Activated T-cell treated with anti-CD3 and anti-CD28 coated beads for 24 hours (primary cell): ENCODE data around the gene HOXD4.

ENCODE experiments used
- DNase-seq: peaks from one replicate; pipeline ENCODE4 v3.0.0-alpha.2; 2020; ENCODE audit warnings: low read depth

The HOXD4 gene

GRCh38 chr2:176114120-176114929, 37.0 kb upstream of the HOXD4 start:
- DNase-seq = no peak

- no peak for DNase-seq
Measured at GRCh38 chr2:176114930-176115625, 36.3 kb upstream of the HOXD4 start.

GRCh38 chr2:176115883-176116813, 35.2 kb upstream of the HOXD4 start, which contains the start of gene HOXD10:
Gene HOXD10, plus strand, starts transcription at chr2:176116778. Its CDS starts 56 bp downstream, at chr2:176116834.
- DNase-seq = no peak

- DNase-seq = no peak
Measured at GRCh38 chr2:176117162-176117822, 34.1 kb upstream of the HOXD4 start.

DNA sequence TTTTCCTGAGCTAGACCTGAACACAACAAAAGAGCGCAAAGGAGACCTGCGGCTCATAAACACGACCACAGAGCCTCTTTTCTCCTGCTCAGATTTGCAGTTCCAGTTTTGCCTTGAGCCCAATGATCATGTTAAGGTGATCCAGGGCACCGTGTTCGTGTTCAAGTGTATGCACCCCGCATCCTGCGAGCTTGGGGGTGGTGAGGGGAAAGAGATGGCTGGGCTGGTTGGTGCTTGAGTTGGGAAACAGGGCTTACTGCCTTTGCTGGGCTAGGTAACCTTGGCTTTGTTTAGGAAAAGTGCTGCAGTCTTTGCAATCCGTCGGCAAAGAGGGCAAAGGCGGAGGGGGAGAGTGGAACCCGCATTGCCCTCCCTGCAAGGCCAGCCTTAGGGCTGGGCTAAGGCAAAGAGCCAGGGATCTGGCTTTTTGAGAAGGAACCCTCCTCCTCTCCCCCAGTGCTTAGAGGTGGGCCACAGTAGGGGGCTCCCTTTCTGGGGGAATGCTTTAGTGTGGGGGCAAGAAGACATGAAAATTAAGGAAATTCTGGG, 33.5 kb upstream of the HOXD4 start:
- no peak for DNase-seq

DNA sequence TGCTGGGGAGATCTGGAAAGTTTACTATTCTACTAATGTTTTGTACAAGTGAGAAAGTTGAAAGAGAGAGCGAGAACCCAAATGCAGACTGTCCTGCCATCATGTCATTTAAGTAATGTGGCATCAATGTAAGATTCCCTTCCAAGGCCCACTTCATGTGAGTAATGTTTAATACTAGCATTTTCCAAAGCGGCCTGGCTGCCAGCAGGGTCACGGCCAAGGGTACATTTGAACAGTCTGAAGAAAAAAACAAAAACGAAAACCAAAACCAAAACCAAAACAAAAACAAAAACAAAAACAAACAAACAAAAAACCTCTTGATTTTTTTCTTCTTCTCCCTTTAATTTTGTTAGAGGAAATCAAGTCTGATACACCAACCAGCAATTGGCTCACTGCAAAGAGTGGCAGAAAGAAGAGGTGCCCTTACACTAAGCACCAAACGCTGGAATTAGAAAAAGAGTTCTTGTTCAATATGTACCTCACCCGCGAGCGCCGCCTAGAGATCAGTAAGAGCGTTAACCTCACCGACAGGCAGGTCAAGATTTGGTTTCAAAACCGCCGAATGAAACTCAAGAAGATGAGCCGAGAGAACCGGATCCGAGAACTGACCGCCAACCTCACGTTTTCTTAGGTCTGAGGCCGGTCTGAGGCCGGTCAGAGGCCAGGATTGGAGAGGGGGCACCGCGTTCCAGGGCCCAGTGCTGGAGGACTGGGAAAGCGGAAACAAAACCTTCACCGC, 32.6 kb upstream of the HOXD4 start:
- no peak for DNase-seq

- no peak for DNase-seq
Measured at GRCh38 chr2:176120364-176121189, 30.8 kb upstream of the HOXD4 start.

- no peak for DNase-seq
Measured at GRCh38 chr2:176121190-176122051, 29.9 kb upstream of the HOXD4 start.

DNA sequence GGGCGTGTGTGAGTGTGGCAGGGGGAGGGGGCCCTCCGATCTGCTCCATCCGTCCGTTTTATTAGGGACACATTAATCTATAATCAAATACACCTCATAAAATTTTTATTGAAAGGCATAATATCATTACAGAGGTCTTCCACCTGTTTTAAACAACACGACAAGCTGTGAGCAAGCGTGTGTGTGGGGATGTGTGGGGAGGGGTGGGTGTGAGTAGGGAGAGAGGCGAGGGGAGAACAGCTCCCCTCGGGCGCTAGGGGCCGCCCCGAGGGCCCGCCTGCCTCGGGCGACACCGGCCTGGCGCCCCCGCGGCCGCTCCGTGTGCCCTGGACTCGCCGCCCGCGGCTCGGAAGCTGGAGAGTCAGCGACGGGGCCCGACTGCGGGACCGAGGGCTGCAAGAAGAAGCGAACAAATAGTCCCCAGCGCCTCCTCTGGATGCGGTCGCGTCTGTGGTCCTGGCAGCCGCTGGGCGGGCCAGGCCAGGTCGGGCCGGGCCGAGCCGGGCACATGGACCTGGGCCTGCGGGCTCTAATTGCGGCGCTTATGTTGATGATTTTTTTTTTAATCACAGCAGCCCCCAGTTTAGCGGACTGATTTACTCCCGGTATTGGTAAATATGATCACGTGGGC, 29.2 kb upstream of the HOXD4 start:
- no peak for DNase-seq

DNA sequence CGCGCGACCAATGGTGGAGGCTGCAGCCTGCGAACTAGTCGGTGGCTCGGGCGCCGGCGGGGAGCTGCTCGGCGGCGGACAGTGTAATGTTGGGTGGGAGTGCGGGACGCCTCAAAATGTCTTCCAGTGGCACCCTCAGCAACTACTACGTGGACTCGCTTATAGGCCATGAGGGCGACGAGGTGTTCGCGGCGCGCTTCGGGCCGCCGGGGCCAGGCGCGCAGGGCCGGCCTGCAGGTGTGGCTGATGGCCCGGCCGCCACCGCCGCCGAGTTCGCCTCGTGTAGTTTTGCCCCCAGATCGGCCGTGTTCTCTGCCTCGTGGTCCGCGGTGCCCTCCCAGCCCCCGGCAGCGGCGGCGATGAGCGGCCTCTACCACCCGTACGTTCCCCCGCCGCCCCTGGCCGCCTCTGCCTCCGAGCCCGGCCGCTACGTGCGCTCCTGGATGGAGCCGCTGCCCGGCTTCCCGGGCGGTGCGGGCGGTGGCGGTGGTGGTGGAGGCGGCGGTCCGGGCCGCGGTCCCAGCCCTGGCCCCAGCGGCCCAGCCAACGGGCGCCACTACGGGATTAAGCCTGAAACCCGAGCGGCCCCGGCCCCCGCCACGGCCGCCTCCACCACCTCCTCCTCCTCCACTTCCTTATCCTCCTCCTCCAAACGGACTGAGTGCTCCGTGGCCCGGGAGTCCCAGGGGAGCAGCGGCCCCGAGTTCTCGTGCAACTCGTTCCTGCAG, 28.5 kb upstream of the HOXD4 start, which contains the start of gene HOXD9:
Gene HOXD9, plus strand, starts transcription at position 37 of the 728 bp plus-strand sequence. Its CDS starts 50 bp downstream, at position 87.
- no peak for DNase-seq

DNA sequence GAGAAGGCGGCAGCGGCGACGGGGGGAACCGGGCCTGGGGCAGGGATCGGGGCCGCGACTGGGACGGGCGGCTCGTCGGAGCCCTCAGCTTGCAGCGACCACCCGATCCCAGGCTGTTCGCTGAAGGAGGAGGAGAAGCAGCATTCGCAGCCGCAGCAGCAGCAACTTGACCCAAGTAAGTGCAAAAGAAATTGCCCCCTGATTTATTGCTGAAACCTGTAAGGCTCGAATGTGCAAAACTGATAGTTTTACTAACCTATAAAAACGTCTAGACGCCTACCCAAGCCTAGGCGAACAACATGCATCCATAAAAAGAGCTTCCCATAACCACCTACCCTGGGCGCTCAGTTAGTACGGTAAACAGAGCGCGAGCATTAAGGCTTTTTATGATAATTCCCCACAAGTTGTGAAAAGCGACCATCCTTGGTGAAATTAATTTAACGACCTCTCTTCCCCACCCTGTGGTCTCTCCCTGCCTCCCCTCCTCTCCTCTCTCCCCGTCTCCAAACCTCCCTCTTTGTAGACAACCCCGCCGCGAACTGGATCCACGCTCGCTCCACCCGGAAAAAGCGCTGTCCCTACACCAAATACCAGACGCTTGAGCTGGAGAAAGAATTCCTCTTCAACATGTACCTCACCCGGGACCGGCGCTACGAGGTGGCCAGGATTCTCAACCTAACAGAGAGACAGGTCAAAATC, 27.8 kb upstream of the HOXD4 start:
- no peak for DNase-seq

GRCh38 chr2:176124110-176124946, 27.0 kb upstream of the HOXD4 start:
- DNase-seq = no peak

DNA sequence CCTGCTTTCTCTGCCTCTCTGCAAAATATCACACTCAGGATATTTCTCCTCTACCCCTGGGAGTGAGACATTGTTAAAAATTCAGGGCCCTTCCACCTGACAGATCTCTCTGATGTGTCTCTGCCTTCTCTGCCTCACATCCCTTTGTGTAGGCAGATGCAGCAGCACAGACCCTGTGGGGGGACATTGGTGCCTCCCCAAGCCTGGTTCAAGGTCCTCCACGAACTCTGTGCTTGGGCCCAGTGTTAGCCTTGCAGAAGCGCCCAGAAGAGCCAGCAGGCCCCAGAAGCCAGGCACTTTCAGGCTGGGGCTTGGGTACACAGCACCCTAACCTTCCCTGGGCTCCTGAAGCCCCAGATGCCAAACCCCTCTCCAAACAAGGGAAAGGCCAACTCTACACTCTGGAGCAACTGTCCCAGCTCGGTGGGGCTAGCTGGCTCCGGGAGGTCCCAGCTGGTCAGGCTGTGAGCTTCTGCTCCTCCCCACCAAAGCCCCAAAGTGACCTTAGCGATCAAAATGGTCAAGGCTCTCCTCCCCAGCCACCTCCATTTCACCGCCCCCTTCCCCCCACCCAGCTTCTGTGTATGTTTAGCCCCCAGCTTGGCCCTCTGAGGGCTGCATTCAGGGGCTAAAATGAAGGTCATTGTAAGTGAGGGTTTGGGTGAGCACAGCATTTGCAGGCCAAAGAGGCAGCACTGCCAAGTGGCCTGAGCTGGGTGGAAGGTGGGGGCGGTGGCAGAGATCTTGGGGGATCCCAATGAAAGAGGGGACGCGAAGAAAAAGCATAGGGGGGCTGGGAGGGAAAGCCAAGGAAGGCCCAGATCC, 26.2 kb upstream of the HOXD4 start:
- no peak for DNase-seq

DNA sequence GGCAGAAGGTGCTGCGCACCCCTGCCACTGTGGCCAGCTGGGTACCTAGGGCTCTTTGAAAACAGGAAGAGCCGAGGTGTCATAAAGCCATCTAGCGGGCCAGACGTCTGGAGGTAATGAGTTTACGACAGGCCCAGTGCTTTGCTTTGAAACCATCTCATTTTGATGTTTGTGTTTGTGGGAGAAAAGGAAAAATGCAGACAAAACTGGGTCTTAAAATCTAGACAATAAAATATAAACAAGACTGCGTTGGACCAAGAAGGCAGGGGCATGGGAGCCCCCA, 25.6 kb upstream of the HOXD4 start:
- no peak for DNase-seq
